ENCODE data around the gene HOXB2. TPM values are rescaled to one million over a fixed set of nuclear protein-coding genes. Genes with fewer than 3 reads are reported as not detected.

The HOXB2 gene
- total RNA-seq, 1 donor from 2014 or later: 15.2 TPM

DNA sequence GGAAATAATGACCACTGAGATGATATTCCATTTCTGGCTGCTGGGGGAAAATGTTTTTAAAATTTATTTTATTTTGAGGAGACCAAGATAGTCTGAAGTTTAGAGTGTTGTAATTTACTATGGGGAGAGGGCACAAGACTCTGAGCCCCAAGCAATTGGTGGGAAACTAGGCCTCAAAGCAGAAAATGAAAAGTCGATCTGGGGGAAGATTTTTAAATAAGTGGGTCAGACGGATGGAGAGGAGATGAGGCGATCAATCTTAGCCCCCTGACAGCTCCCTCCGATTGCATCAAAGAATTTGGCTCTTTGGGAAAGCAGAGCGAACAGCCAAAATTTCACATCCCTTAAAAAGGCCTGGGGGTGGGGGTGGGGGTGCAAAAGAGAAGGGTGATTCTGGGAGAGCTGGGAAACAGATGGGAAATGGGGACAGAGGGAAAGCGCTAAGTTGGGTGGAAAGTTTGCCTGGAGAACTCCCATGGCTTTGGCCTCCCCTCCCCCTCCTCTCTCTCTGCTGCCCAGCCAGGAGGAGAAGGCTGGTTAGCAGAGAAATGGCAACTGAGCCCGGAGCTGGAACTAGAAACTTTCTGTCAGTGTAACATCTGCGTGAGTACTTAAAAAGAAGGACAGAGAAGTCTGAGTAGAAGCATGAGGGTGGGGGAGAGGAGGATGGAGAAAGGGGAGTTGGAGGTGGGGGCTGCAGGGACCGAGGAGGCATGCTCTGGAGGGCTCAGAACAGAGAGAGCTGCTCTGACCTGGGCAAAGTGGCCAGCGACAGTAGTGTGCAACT is 1.4 kb upstream of the HOXB2 start:
- DNase-seq (ENCODE audit: low read depth): no peak
- TF ChIP-seq, protein P1, sequence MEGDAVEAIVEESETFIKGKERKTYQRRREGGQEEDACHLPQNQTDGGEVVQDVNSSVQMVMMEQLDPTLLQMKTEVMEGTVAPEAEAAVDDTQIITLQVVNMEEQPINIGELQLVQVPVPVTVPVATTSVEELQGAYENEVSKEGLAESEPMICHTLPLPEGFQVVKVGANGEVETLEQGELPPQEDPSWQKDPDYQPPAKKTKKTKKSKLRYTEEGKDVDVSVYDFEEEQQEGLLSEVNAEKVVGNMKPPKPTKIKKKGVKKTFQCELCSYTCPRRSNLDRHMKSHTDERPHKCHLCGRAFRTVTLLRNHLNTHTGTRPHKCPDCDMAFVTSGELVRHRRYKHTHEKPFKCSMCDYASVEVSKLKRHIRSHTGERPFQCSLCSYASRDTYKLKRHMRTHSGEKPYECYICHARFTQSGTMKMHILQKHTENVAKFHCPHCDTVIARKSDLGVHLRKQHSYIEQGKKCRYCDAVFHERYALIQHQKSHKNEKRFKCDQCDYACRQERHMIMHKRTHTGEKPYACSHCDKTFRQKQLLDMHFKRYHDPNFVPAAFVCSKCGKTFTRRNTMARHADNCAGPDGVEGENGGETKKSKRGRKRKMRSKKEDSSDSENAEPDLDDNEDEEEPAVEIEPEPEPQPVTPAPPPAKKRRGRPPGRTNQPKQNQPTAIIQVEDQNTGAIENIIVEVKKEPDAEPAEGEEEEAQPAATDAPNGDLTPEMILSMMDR (IDR thresholded peaks at IDR 0.05; ENCODE audit: insufficient read depth, low read length, poor library complexity, severe bottlenecking): no peak
- peaks cover 7% of the 10 kb centered on the region for H3K36me3 ChIP-seq (ENCODE audit: control insufficient read depth, insufficient read depth, low read length)
- no peaks in the 10 kb centered on the region for H3K27me3 ChIP-seq (ENCODE audit: control insufficient read depth, insufficient read depth, low read length)
- H3K4me3 ChIP-seq (ENCODE audit: low read depth, low read length): peak overlapping the region; percentile 9

DNA sequence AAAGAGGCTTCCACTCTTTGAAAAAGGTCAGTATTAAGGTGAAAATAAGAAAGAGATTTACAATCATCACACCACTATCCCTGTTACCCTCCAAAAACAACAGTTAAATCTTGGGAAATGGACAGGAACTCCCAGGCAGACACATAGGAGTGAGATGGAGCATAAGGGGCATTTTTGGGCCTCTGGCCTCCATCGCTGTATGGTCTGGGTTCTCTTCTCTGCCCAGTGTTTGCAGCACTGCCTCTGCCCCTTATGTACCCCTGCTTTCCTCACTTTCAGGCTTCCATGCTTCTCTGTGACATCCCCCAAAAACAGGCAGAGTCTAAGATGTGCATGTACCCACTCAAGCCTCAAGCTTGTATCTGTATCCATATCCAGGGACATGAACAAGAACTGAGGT is 630 bp upstream of the HOXB2 start:
- TF ChIP-seq, protein P1 (IDR thresholded peaks at IDR 0.05; ENCODE audit: insufficient read depth, low read length, poor library complexity, severe bottlenecking): no peak
- Histone ChIP-seq H3K27me3 (ENCODE audit: control insufficient read depth, insufficient read depth, low read length) (no peaks in the 10 kb centered on the region), H3K36me3 (ENCODE audit: control insufficient read depth, insufficient read depth, low read length) (peaks cover 6% of the 10 kb centered on the region), H3K4me3 (ENCODE audit: low read depth, low read length) (peak overlapping the region; percentile 87)
- no peak for DNase-seq (ENCODE audit: low read depth)

DNA sequence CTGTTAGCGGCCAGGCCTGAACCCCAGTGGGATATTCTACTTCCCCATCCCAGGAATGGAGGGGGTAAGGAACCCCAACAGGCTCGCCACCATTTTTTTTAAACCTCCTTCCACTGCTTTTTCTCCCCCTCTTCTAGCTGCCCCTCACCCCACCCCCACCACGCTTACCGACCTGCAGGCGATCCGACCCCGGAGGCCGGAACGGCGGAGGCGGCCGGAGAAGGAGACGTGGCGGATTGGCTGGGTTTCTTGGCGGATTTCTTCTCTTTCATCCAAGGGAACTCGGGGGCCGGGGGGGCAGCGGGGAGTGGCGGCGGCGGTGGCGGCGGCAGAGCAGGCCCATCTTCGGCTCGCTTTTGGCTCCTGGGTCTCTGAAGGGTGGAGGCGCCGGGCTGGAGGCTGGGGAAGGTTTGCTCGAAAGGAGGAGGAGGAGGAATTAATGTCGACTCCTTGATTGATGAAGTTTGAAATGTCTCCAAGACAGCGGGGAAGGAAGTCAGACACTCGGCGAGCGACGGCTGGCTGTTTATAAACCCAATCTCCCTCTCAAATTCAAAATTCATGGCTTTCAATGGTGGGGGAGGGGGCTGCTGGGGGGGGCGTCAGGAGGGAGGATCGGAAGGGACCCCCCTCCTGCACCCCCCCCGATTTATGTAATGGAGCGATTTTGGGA is 424 bp downstream of the HOXB2 start:
- DNase-seq (ENCODE audit: low read depth): no peak
- peaks cover 5% of the 10 kb centered on the region for H3K36me3 ChIP-seq (ENCODE audit: control insufficient read depth, insufficient read depth, low read length)
- no peaks in the 10 kb centered on the region for H3K27me3 ChIP-seq (ENCODE audit: control insufficient read depth, insufficient read depth, low read length)
- peak overlapping the region; percentile 87 for H3K4me3 ChIP-seq (ENCODE audit: low read depth, low read length)
- TF ChIP-seq, protein P1 (IDR thresholded peaks at IDR 0.05; ENCODE audit: insufficient read depth, low read length, poor library complexity, severe bottlenecking): no peak

DNA sequence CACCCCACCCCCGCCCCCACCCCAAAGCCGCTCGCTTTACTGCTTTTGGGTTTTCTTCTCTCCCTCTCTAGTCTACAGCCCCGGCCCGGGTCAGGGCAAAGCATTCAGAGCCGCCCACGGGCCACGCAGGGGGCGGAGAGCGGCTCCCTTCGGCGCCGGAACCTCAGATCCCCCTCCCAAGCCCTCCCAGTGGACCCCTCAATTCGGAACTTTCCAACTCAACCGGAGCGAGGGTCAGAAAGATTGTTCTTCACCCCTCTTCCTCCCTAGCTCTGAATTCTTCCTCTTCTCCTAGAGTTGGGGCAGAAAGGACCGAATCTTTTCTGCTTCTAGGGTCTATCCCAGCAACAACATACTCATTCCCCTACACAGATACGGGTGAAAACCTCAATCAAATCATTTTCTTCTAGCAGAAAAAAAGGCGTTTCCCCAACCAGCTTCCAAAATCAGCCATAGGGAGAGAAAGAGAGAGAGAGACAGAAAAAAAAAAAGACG is 1.0 kb downstream of the HOXB2 start:
- H3K27me3 ChIP-seq (ENCODE audit: control insufficient read depth, insufficient read depth, low read length): no peaks in the 10 kb centered on the region
- H3K36me3 ChIP-seq (ENCODE audit: control insufficient read depth, insufficient read depth, low read length): peaks cover 5% of the 10 kb centered on the region
- H3K4me3 ChIP-seq (ENCODE audit: low read depth, low read length): peak overlapping the region; percentile 87
- DNase-seq (ENCODE audit: low read depth): no peak
- TF ChIP-seq, protein P1 (IDR thresholded peaks at IDR 0.05; ENCODE audit: insufficient read depth, low read length, poor library complexity, severe bottlenecking): no peak

DNA sequence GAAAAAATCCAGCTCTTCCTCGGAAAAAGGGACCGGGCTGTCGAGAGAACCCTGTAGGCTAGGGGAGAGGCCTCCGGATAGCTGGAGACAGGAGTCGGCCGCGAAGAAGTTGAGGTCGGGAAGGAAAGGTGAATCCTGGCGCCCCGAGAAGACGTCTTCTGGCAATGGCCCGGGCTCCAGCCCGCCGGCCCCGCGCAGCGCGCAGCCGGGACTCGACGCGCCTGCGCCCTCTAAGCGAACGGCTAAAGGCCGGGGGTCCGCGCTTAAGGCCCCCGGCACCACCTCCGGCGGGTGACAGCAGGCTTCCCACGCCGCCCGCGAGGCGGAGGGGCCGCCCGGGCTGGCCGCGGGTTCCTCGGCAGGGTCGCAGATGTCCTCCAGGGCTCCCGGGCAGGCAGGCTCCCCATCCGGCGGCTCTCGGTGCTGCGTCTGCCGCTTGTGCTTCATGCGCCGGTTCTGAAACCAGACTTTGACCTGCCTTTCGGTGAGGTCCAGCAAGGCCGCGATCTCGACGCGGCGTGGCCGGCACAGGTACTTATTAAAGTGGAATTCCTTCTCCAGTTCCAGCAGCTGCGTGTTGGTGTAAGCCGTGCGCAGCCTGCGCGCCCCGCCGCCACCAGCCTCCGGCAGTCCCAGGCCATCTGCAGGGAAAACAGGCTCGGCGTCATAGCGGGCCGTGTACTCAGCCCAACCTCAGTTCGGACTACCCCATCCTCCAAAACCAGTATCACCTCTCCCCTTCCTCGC is 1.6 kb downstream of the HOXB2 start:
- DNase-seq (ENCODE audit: low read depth): no peak

More for the DNA sequence above, 1.6 kb downstream of the HOXB2 start:
- Histone ChIP-seq H3K4me3 (ENCODE audit: low read depth, low read length) (peak overlapping the region; percentile 87), H3K27me3 (ENCODE audit: control insufficient read depth, insufficient read depth, low read length) (no peaks in the 10 kb centered on the region), H3K36me3 (ENCODE audit: control insufficient read depth, insufficient read depth, low read length) (peaks cover 5% of the 10 kb centered on the region)
- TF ChIP-seq, protein P1 (IDR thresholded peaks at IDR 0.05; ENCODE audit: insufficient read depth, low read length, poor library complexity, severe bottlenecking): no peak

Measured in kidney epithelial cell (primary cell).